ENCODE measurements around the gene BTN2A1. TPM values are rescaled to one million over a fixed set of nuclear protein-coding genes. Genes with fewer than 3 reads are reported as not detected.

Gene BTN2A1
- total and polyA plus RNA-seq, 9 of the 15 experiments (the other 6 are each of a cell fraction or from before 2014, with no cell fraction given), result 6.7 to 22.1 (median 16.4) TPM

- no peaks in the 10 kb centered on the region for H4K20me1 ChIP-seq (replicated peaks; ENCODE audit: control insufficient read depth, insufficient read depth, low read length)
- no peaks in the 10 kb centered on the region for H3K9me3 ChIP-seq (replicated peaks; ENCODE audit: control insufficient read depth, insufficient read depth, low read depth, low read length)
- H3K4me2 ChIP-seq (ENCODE audit: insufficient read depth, low read length), result no peak overlapping the region
- intact Hi-C loops (cut with micrococcal nuclease), result no loop called here
- peaks cover 11% of the 10 kb centered on the region; the same call in 2 of the 3 replicates for H3K36me3 ChIP-seq (ENCODE audit: control insufficient read depth, insufficient read depth, low read length)
- ATAC-seq (no peak), DNase-seq (ENCODE audit: extremely low read depth in 1 of 4, low spot score in 3 of 4) (no peak), FAIRE-seq (no peak)
- H3K9ac ChIP-seq (ENCODE audit: insufficient read depth in 1 of 2, low read depth in 2 of 2, low read length in 2 of 2), result no peak overlapping the region; a peak in 1 of 4 replicates
- H2AFZ ChIP-seq (ENCODE audit: low read depth, low read length), result no peak overlapping the region
- H3K9me1 ChIP-seq (ENCODE audit: control insufficient read depth, insufficient read depth, low read length), result no peaks in the 10 kb centered on the region
- no peaks in the 10 kb centered on the region for H3K27me3 ChIP-seq (ENCODE audit: control insufficient read depth in 2 of 2, insufficient read depth in 2 of 2, low read length in 2 of 2)
- no peak overlapping the region for H3K4me3 ChIP-seq
- POLR2A ChIA-PET, result interaction anchor here (0.7 to 1.4 kb wide), 3 partner anchors 10 to 18 kb away, joined by 3 to 4 read pairs (median 4); partner anchors contain the start of gene BTN3A3
- no peak overlapping the region for H3K27ac ChIP-seq (ENCODE audit: extremely low read depth, low read depth, low read length)
- H3K4me1 ChIP-seq (replicated peaks in 1 of 2; ENCODE audit: control insufficient read depth in 2 of 2, insufficient read depth in 2 of 2, low read length in 2 of 2), result peaks cover 0 to 5% of the 10 kb centered on the region in 2 experiments; a peak in 2 of 5 replicates
- H3K79me2 ChIP-seq (ENCODE audit: control insufficient read depth, insufficient read depth, low read length), result no peaks in the 10 kb centered on the region
- CTCF ChIA-PET (ENCODE audit: low intra/inter-chr PET ratio), result no interaction called here
- no TSS peak for BruUV-seq (replicated peaks)
- in situ Hi-C loops (cut with MboI), result no loop called here
- 38% methylated on average over 5 of the region's 5 CpGs for whole genome bisulfite sequencing (ENCODE audit: insufficient coverage, low coverage, missing lambda C conversion rate)
- no peak for TF ChIP-seq PYGO2 (tag; IDR thresholded peaks at IDR 0.05)
- no peak for TF ChIP-seq HMGN3 (IDR thresholded peaks at IDR 0.05; ENCODE audit: borderline replicate concordance, extremely low read depth, insufficient read length, low read depth, low read length)
- TF ChIP-seq HOXB6 (CRISPR knock-in tag; IDR thresholded peaks at IDR 0.05; ENCODE audit: borderline replicate concordance), result no peak
- TF ChIP-seq POLR3A (IDR thresholded peaks at IDR 0.05; ENCODE audit: borderline replicate concordance, extremely low read depth, insufficient read depth, insufficient read length), result no peak
- TF ChIP-seq ZNF318 (IDR thresholded peaks at IDR 0.05; ENCODE audit: borderline replicate concordance in 1 of 2, low read depth in 1 of 2), result no peak
- TF ChIP-seq CEBPZ (IDR thresholded peaks at IDR 0.05; ENCODE audit: borderline replicate concordance, low read depth, low read length), result no peak
- TF ChIP-seq CHD4 (IDR thresholded peaks at IDR 0.05; ENCODE audit: insufficient read depth, insufficient replicate concordance, low read depth, low read length, poor library complexity, severe bottlenecking), result no peak
These were observed 27.0 kb upstream of the BTN2A1 start for GRCh38 chr6:26430787-26431186.
